Heart left ventricle (tissue), 13 donors: ENCODE results near the gene CCT6A.

ENCODE experiments used
- CTCF ChIP-seq, 12 donors: fragments of 200-600 bp; sonication (generic) in 4 of 12; IDR thresholded peaks; one replicate each; pipeline versions ENCODE4 v1.5.0 to v1.8.0; 2018 to 2022; ENCODE audit warnings: antibody characterized with exemption in 12 of 12, mild to moderate bottlenecking in 5 of 12
- POLR2A ChIP-seq, 2 donors: fragments of 450-650 bp; IDR thresholded peaks; one replicate each; pipeline ENCODE4 v1.6.1; 2017; ENCODE audit warnings: antibody characterized with exemption in 2 of 2, mild to moderate bottlenecking in 2 of 2, moderate library complexity in 2 of 2
- donor health status: ischemic (EF 13 %, LVEDD 7.1; RV severe dilation, severe dysfunction).
- donor health status: DM: no; HTN: yes; CAD: no.
- donor health status: DM: no; HTN: no; CAD: no.
- donor health status: ischemic (EF 25% LVEDD 6.9; RV normal size, moderate dysfunction).
- donor health status: ischemic (EF 25% LVEDD 5.7; RV mildly dilated, moderate dysfunction).
- donor health status: ischemic (EF 35%, LVEDD 5.7; RV mildly dilated, moderate dysfunction).
- donor health status: nonischemic (EF 11% LVEDD 7.7; RV severe dilation, severe dysfunction).
- donor health status: DM: yes; HTN: yes; CAD: no.
- donor health status: PGD.
- donor health status: ischemic (EF 29% LVEDD 5.4; RV normal size, mild dysfunction).
- donor health status: nonischemic (EF 23%, LVEDD 6.1; RV moderate dilation, normal function).

- TF ChIP-seq CTCF (IDR thresholded peaks at IDR 0.05) (no peak), POLR2A (IDR thresholded peaks at IDR 0.05) (no peak)
Measured at GRCh38 chr7:56048245-56048644, 3.3 kb upstream of the CCT6A start.
